Neural cell (in vitro differentiated cells): ENCODE results near the gene AHSG.

Experiments used
- MXI1 ChIP-seq: fragments of 450-650 bp; conservative IDR thresholded peaks from 2 replicates; pipeline ENCODE4 v1.6.1; 2014; ENCODE audit warnings: antibody characterized with exemption, mild to moderate bottlenecking; ENCODE audit not compliant: poor library complexity, severe bottlenecking
- TF ChIP-seq, protein P1 (sequence below): fragments of 450-650 bp; IDR thresholded peaks from 2 replicates; pipeline ENCODE4 v1.5.1; 2014; ENCODE audit warnings: antibody characterized with exemption, mild to moderate bottlenecking, moderate library complexity; ENCODE audit not compliant: poor library complexity, severe bottlenecking

DNA sequence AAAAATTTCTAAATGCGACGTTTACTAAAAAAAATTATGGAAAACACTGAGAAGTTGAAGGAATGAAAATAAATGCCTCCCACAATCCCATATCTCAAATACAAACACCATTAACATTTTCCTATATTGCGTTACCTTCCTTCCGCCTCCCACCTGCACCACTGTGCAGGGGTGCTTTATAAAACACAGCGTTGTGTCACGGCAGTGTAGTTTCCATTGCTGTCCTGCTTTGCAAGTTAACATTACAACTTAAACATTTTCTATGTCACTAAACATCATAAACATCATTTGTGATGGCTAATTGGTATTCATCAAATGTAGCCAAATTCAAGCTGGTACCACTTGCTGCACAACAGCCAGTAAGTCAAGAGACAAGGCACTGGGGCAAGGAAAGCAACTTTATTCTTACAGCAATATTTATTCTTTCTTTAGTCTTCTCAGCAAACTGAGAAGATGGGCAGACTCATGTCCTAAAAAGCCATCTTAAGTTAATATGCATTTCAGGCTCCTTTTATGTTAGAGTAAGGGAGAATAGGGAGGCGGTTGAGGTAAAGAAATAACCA is 15.1 kb downstream of the AHSG start:
- TF ChIP-seq, protein P1, sequence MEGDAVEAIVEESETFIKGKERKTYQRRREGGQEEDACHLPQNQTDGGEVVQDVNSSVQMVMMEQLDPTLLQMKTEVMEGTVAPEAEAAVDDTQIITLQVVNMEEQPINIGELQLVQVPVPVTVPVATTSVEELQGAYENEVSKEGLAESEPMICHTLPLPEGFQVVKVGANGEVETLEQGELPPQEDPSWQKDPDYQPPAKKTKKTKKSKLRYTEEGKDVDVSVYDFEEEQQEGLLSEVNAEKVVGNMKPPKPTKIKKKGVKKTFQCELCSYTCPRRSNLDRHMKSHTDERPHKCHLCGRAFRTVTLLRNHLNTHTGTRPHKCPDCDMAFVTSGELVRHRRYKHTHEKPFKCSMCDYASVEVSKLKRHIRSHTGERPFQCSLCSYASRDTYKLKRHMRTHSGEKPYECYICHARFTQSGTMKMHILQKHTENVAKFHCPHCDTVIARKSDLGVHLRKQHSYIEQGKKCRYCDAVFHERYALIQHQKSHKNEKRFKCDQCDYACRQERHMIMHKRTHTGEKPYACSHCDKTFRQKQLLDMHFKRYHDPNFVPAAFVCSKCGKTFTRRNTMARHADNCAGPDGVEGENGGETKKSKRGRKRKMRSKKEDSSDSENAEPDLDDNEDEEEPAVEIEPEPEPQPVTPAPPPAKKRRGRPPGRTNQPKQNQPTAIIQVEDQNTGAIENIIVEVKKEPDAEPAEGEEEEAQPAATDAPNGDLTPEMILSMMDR = no peak
- TF ChIP-seq MXI1 = no peak
